HG02870 (cell line): Measurements from ENCODE around the gene LOXL1.
"Not testable (repeated sequence)": the region's sequence is repeated elsewhere in the genome, so short reads cannot be mapped to it uniquely, and the experiment has no call there.

Experiments
- ATAC-seq: cut with Tn5 transposase; IDR thresholded peaks from one replicate; pipeline ENCODE4 v1.9.1; 2021; ENCODE audit warnings: mild to moderate bottlenecking, moderate library complexity; ENCODE audit not compliant: unreplicated experiment

LOXL1 gene

GRCh38 chr15:73937296-73937695 is 11.0 kb downstream of the LOXL1 start:
- no peak for ATAC-seq

GRCh38 chr15:73937726-73938125 is 11.5 kb downstream of the LOXL1 start:
- no peak for ATAC-seq

- not testable (repeated sequence) for ATAC-seq
These were observed 12.3 kb downstream of the LOXL1 start for GRCh38 chr15:73938516-73938915.

GRCh38 chr15:73939138-73939537 is 12.9 kb downstream of the LOXL1 start:
- no peak for ATAC-seq

- ATAC-seq: no peak
These were observed 14.1 kb downstream of the LOXL1 start for GRCh38 chr15:73940061-73940981.

DNA sequence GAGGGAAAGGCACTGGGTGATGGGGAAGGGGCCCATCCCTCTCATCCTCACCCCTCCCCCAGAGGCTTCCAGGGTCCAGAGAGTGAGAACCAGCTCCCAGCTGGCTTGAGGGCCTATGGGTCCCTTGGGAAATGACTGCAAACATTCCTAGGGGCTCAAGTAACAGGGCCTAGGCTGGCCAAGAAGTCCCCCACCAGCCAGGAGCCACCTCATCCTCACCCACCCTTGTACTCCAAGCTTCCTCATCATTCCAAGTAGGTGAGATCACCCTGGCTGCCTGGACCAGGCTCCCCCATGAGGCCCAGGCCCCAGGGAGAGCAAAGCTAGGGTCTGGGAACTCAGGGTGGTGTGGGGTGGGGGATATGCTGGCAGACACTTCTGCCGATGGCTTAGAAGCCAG is 14.8 kb downstream of the LOXL1 start:
- ATAC-seq: no peak

- ATAC-seq: no peak
These were observed 15.2 kb downstream of the LOXL1 start for GRCh38 chr15:73941449-73941848.

- ATAC-seq: no peak
These were observed 15.8 kb downstream of the LOXL1 start for GRCh38 chr15:73941871-73942635.

- no peak for ATAC-seq
These were observed 16.5 kb downstream of the LOXL1 start for GRCh38 chr15:73942751-73943270.

DNA sequence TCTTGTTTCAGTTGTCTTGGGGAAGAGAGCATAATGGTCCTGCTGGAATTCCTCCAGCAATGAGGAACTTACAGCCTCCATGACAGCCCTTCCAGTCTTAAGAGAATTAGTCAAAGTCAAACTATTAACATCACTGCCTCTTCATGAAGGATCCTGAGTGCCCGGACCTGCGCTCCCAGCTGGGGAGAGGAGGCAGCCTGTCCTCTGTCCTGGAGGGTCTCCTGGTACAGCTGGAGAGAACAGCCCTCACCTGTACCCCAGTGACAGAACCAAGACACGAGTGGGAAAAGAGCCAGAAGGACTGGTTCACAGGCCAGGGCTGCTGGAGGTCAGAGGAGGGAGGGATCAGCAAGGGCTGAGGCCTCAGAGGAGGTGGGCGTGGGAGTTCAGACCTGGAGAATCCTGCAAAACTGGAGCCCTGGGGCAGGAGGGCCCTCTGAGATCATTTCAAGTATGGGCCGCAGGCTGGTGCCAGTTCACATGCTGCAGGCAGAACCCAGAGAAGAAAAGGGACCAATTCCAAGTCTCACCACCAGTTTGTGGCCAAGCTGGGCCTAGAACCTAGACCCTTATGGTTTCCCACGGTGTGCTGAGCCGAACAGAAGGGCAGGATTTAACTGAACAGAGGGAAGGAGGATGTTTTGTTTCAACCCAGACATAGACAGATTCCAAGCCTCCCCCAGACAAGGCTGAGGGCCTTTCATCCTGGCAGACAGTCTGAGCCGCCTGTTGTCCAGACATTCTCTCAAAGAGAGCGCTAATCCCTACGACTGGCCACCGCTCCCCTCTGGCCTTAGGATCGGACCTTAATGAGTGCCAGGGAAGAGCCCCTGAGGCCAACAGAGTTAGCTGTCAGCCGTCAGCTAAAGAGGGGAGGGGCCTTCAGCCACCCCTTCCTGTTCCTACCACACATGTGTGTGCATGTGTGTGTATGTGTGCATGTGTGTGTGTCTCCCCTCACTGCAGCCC is 18.2 kb downstream of the LOXL1 start:
- no peak for ATAC-seq

DNA sequence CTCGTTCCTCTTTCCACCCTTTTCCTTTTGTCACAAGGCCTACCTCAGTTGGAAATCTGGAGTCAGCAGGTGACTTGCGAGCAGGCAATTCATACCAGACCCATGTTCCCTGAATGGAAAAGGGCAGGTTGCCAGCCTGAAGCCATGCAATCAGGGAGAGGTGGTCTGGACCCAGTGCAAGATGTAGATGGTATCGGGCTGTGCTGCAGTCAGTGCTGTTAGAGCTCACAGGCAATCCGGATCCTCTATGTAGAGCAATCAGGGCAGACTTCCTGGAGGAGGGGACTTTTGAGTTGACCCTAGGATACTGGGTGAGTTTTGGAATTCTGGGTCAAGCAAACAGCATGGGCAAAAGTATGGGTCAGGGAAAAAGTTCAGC is 18.9 kb downstream of the LOXL1 start:
- no peak for ATAC-seq

- no peak for ATAC-seq
These were observed 19.9 kb downstream of the LOXL1 start for GRCh38 chr15:73946046-73946721.

- ATAC-seq: no peak
These were observed 20.6 kb downstream of the LOXL1 start for GRCh38 chr15:73946795-73947370.

DNA sequence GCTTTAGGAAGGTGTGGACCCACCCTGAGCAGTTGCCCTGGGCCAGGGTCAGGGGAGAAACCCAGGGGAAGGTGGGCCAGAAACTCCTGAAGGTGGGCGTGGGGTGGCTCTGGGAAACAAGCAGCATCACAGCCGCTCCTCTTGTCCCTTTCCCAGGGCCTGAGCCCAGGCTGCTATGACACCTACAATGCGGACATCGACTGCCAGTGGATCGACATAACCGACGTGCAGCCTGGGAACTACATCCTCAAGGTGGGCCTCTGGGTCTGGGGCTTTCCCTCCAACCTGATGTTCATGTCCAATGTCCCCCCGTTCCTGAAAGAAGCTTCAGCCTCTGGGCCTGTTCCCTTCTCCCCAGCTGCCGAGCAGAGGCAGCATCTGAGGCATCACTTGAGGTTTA is 21.4 kb downstream of the LOXL1 start:
- ATAC-seq: no peak

GRCh38 chr15:73948396-73948795 is 22.1 kb downstream of the LOXL1 start:
- no peak for ATAC-seq

- ATAC-seq: no peak
These were observed 22.7 kb downstream of the LOXL1 start for GRCh38 chr15:73948982-73949381.

- no peak for ATAC-seq
These were observed 23.2 kb downstream of the LOXL1 start for GRCh38 chr15:73949496-73949895.

DNA sequence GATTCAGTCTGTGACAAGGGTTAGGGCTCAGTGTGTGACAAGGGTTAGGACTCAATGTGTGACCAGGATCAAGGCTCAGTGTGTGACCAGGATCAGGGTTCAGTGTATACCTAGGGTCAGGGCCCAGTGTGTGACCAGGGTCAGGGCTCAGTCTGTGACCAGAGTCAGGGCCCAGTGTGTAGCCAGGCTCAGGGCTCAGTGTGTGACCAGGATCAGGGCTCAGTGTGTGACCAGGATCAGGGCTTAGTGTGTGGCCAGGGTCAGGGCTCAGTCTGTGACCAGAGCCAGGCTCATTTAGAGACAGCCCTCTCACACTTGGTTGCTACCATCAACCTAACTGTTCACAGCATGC is 24.2 kb downstream of the LOXL1 start:
- no peak for ATAC-seq

DNA sequence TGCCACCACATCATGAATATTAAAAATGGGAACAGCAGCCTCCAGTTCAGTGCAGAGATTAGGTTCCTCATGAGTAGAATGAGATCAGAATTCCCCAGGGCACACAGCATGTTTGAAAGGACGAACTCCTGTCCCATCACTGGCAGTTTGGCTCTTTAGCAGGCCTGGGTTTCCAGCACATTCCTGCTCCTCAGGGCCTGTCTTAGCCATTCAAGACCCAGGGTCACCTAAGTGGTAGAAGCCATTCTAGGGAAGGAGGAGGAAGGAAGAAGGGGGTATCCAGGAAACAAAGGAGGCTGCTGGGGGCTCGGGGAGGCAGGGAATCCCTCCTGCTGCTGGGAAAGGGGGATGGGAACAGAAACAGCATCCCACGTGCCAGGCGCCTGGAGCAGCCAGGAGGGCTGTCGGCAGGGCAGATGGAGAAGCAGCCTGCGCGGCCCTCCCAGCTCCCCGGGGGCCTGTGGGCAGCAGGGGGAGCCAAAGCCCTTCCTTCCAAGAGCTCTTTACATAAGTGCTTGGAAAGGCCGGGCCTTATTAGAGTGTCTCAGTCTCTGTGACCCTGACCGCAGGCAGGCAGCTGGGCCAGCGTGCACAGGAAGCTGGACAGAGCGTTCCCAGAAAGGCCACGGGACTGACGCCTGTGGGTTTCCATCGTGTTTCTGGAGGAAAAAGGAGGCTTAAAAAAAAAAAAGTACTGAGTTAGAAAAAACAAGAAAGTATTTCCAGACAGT is 24.7 kb downstream of the LOXL1 start:
- ATAC-seq: no peak
